ENCODE measurements around the gene EPB42.

Gene EPB42

GRCh38 chr15:43211224-43211735 lies 9.5 kb downstream of the EPB42 start:
- H3K4me1 ChIP-seq (ENCODE audit: control insufficient read depth, insufficient read depth, low read length): no peaks in the 10 kb centered on the region
- no peak overlapping the region for H3K4me3 ChIP-seq (ENCODE audit: low read length in 2 of 2)
- no peaks in the 10 kb centered on the region for H3K36me3 ChIP-seq (ENCODE audit: control insufficient read depth in 2 of 2, insufficient read depth in 2 of 2, low read length in 2 of 2)
- H3K9ac ChIP-seq (ENCODE audit: low read length in 2 of 2): no peak overlapping the region
- no peaks in the 10 kb centered on the region for H3K9me3 ChIP-seq (ENCODE audit: control insufficient read depth in 2 of 2, low read length in 2 of 2)
- H3K27me3 ChIP-seq (ENCODE audit: control insufficient read depth in 1 of 2, insufficient read depth in 2 of 2, low read length in 2 of 2): peaks cover 13 to 16% of the 10 kb centered on the region in 2 donors
- no peak overlapping the region for H3K27ac ChIP-seq (ENCODE audit: low read length)

GRCh38 chr15:43210807-43211206 lies 10.0 kb downstream of the EPB42 start:
- Histone ChIP-seq H3K36me3 (ENCODE audit: control insufficient read depth in 2 of 2, insufficient read depth in 2 of 2, low read length in 2 of 2) (no peaks in the 10 kb centered on the region), H3K4me3 (ENCODE audit: low read length in 2 of 2) (no peak overlapping the region), H3K4me1 (ENCODE audit: control insufficient read depth, insufficient read depth, low read length) (no peaks in the 10 kb centered on the region), H3K9me3 (ENCODE audit: control insufficient read depth in 2 of 2, low read length in 2 of 2) (no peaks in the 10 kb centered on the region), H3K9ac (ENCODE audit: low read length in 2 of 2) (no peak overlapping the region), H3K27me3 (ENCODE audit: control insufficient read depth in 1 of 2, insufficient read depth in 2 of 2, low read length in 2 of 2) (peaks cover 13 to 16% of the 10 kb centered on the region in 2 donors), H3K27ac (ENCODE audit: low read length) (no peak overlapping the region)

- Histone ChIP-seq H3K9ac (ENCODE audit: low read length in 2 of 2) (no peak overlapping the region), H3K4me3 (ENCODE audit: low read length in 2 of 2) (no peak overlapping the region), H3K27me3 (ENCODE audit: control insufficient read depth in 1 of 2, insufficient read depth in 2 of 2, low read length in 2 of 2) (peaks cover 13 to 16% of the 10 kb centered on the region in 2 donors), H3K9me3 (ENCODE audit: control insufficient read depth in 2 of 2, low read length in 2 of 2) (no peaks in the 10 kb centered on the region), H3K27ac (ENCODE audit: low read length) (no peak overlapping the region), H3K4me1 (ENCODE audit: control insufficient read depth, insufficient read depth, low read length) (no peaks in the 10 kb centered on the region), H3K36me3 (ENCODE audit: control insufficient read depth in 2 of 2, insufficient read depth in 2 of 2, low read length in 2 of 2) (no peaks in the 10 kb centered on the region)
These were observed 10.6 kb downstream of the EPB42 start for GRCh38 chr15:43210172-43210745.

- no peaks in the 10 kb centered on the region for H3K9me3 ChIP-seq (ENCODE audit: control insufficient read depth in 2 of 2, low read length in 2 of 2)
- no peak overlapping the region for H3K9ac ChIP-seq (ENCODE audit: low read length in 2 of 2)
- no peak overlapping the region for H3K4me3 ChIP-seq (ENCODE audit: low read length in 2 of 2)
- H3K27ac ChIP-seq (ENCODE audit: low read length): no peak overlapping the region
- H3K4me1 ChIP-seq (ENCODE audit: control insufficient read depth, insufficient read depth, low read length): no peaks in the 10 kb centered on the region
- H3K36me3 ChIP-seq (ENCODE audit: control insufficient read depth in 2 of 2, insufficient read depth in 2 of 2, low read length in 2 of 2): no peaks in the 10 kb centered on the region
- peaks cover 13 to 16% of the 10 kb centered on the region in 2 donors for H3K27me3 ChIP-seq (ENCODE audit: control insufficient read depth in 1 of 2, insufficient read depth in 2 of 2, low read length in 2 of 2)
These were observed 11.6 kb downstream of the EPB42 start for GRCh38 chr15:43209059-43209824.

GRCh38 chr15:43208052-43209002 lies 12.5 kb downstream of the EPB42 start:
- Histone ChIP-seq H3K9ac (ENCODE audit: low read length in 2 of 2) (no peak overlapping the region), H3K9me3 (ENCODE audit: control insufficient read depth in 2 of 2, low read length in 2 of 2) (no peaks in the 10 kb centered on the region), H3K36me3 (ENCODE audit: control insufficient read depth in 2 of 2, insufficient read depth in 2 of 2, low read length in 2 of 2) (no peaks in the 10 kb centered on the region), H3K27me3 (ENCODE audit: control insufficient read depth in 1 of 2, insufficient read depth in 2 of 2, low read length in 2 of 2) (peaks cover 13 to 16% of the 10 kb centered on the region in 2 donors), H3K27ac (ENCODE audit: low read length) (no peak overlapping the region), H3K4me1 (ENCODE audit: control insufficient read depth, insufficient read depth, low read length) (no peaks in the 10 kb centered on the region), H3K4me3 (ENCODE audit: low read length in 2 of 2) (no peak overlapping the region)

GRCh38 chr15:43207024-43207423 lies 13.8 kb downstream of the EPB42 start:
- no peak overlapping the region for H3K9ac ChIP-seq (ENCODE audit: low read length in 2 of 2)
- no peak overlapping the region for H3K4me3 ChIP-seq (ENCODE audit: low read length in 2 of 2)
- H3K36me3 ChIP-seq (ENCODE audit: control insufficient read depth in 2 of 2, insufficient read depth in 2 of 2, low read length in 2 of 2): no peaks in the 10 kb centered on the region
- H3K27me3 ChIP-seq (ENCODE audit: control insufficient read depth in 1 of 2, insufficient read depth in 2 of 2, low read length in 2 of 2): peaks cover 11 to 16% of the 10 kb centered on the region in 2 donors
- no peaks in the 10 kb centered on the region for H3K9me3 ChIP-seq (ENCODE audit: control insufficient read depth in 2 of 2, low read length in 2 of 2)
- no peak overlapping the region for H3K27ac ChIP-seq (ENCODE audit: low read length)
- no peaks in the 10 kb centered on the region for H3K4me1 ChIP-seq (ENCODE audit: control insufficient read depth, insufficient read depth, low read length)

GRCh38 chr15:43206054-43206453 lies 14.8 kb downstream of the EPB42 start:
- Histone ChIP-seq H3K4me3 (ENCODE audit: low read length in 2 of 2) (no peak overlapping the region), H3K36me3 (ENCODE audit: control insufficient read depth in 2 of 2, insufficient read depth in 2 of 2, low read length in 2 of 2) (no peaks in the 10 kb centered on the region), H3K27ac (ENCODE audit: low read length) (no peak overlapping the region), H3K27me3 (ENCODE audit: control insufficient read depth in 1 of 2, insufficient read depth in 2 of 2, low read length in 2 of 2) (peaks cover 11 to 16% of the 10 kb centered on the region in 2 donors), H3K9me3 (ENCODE audit: control insufficient read depth in 2 of 2, low read length in 2 of 2) (no peaks in the 10 kb centered on the region), H3K9ac (ENCODE audit: low read length in 2 of 2) (no peak overlapping the region), H3K4me1 (ENCODE audit: control insufficient read depth, insufficient read depth, low read length) (no peaks in the 10 kb centered on the region)

GRCh38 chr15:43204016-43204901 lies 16.6 kb downstream of the EPB42 start:
- H3K4me3 ChIP-seq (ENCODE audit: low read length in 2 of 2): no peak overlapping the region
- no peaks in the 10 kb centered on the region for H3K4me1 ChIP-seq (ENCODE audit: control insufficient read depth, insufficient read depth, low read length)
- H3K9ac ChIP-seq (ENCODE audit: low read length in 2 of 2): no peak overlapping the region
- H3K27ac ChIP-seq (ENCODE audit: low read length): no peak overlapping the region
- peaks cover 6 to 7% of the 10 kb centered on the region in 2 donors for H3K27me3 ChIP-seq (ENCODE audit: control insufficient read depth in 1 of 2, insufficient read depth in 2 of 2, low read length in 2 of 2)
- no peaks in the 10 kb centered on the region for H3K9me3 ChIP-seq (ENCODE audit: control insufficient read depth in 2 of 2, low read length in 2 of 2)
- H3K36me3 ChIP-seq (ENCODE audit: control insufficient read depth in 2 of 2, insufficient read depth in 2 of 2, low read length in 2 of 2): no peaks in the 10 kb centered on the region

- no peaks in the 10 kb centered on the region for H3K4me1 ChIP-seq (ENCODE audit: control insufficient read depth, insufficient read depth, low read length)
- no peaks in the 10 kb centered on the region for H3K9me3 ChIP-seq (ENCODE audit: control insufficient read depth in 2 of 2, low read length in 2 of 2)
- H3K9ac ChIP-seq (ENCODE audit: low read length in 2 of 2): no peak overlapping the region
- no peak overlapping the region for H3K27ac ChIP-seq (ENCODE audit: low read length)
- no peaks in the 10 kb centered on the region for H3K27me3 ChIP-seq (ENCODE audit: control insufficient read depth in 1 of 2, insufficient read depth in 2 of 2, low read length in 2 of 2)
- H3K36me3 ChIP-seq (ENCODE audit: control insufficient read depth in 2 of 2, insufficient read depth in 2 of 2, low read length in 2 of 2): peaks cover 2 to 11% of the 10 kb centered on the region in 2 donors
- no peak overlapping the region for H3K4me3 ChIP-seq (ENCODE audit: low read length in 2 of 2)
These were observed 20.8 kb downstream of the EPB42 start for GRCh38 chr15:43199945-43200488.
